Ascending aorta (tissue), 2 donors: ENCODE results near the gene TTC21A. TPM values are rescaled to one million over a fixed set of nuclear protein-coding genes. Genes with fewer than 3 reads are reported as not detected.

Experiments
- DNase-seq, 2 donors: peaks; one replicate each; pipeline ENCODE4 v3.0.0-alpha.2; 2019; ENCODE audit warnings: low spot score in 2 of 2
- H3K27ac ChIP-seq, 2 donors: fragments of 200-600 bp; sonication (generic); one replicate each; pipeline ENCODE4 v1.5.1; 2016 to 2017; ENCODE audit warnings: mild to moderate bottlenecking in 1 of 2
- H3K27me3 ChIP-seq: fragments of 200-600 bp; sonication (generic); one replicate; pipeline ENCODE4 v1.5.1; 2017
- H3K36me3 ChIP-seq, 2 donors: fragments of 200-600 bp; sonication (generic); one replicate each; pipeline ENCODE4 v1.5.1; 2016
- H3K4me1 ChIP-seq, 2 donors: fragments of 200-600 bp; sonication (generic); one replicate each; pipeline ENCODE4 v1.5.1; 2016 to 2017; ENCODE audit warnings: mild to moderate bottlenecking in 1 of 2
- H3K4me3 ChIP-seq, 2 donors: fragments of 200-600 bp; sonication (generic); one replicate each; pipeline ENCODE4 v1.5.1; 2016 to 2017; ENCODE audit warnings: mild to moderate bottlenecking in 1 of 2
- H3K9me3 ChIP-seq, 2 donors: fragments of 200-600 bp; sonication (generic); one replicate each; pipeline ENCODE4 v1.5.1; 2016
- intact Hi-C: fragments of 100-400 bp; cut with DNase I; formaldehyde crosslinking; loops from one replicate; pipeline ENCODE4 v1.15.1; 2023
- total RNA-seq: library from RNA; depleted of rRNA; stranded (reverse); fragments of >200 nt; gene quantifications from one replicate; pipeline ENCODE4 v1.1.0, GENCODE V29; 2016
- TF ChIP-seq, protein P1 (sequence below), 3 experiments: fragments of 200-600 bp in 2 of 3; fragments of 450-650 bp in 1 of 3; sonication (generic) in 2 of 3; IDR thresholded peaks; one replicate each; pipeline ENCODE4 v1.5.1; 2016 to 2019; ENCODE audit warnings: antibody characterized with exemption in 3 of 3, mild to moderate bottlenecking in 1 of 3, moderate library complexity in 1 of 3

The TTC21A gene
- total RNA-seq, 1 donor from 2014 or later = 0.43 TPM

DNA sequence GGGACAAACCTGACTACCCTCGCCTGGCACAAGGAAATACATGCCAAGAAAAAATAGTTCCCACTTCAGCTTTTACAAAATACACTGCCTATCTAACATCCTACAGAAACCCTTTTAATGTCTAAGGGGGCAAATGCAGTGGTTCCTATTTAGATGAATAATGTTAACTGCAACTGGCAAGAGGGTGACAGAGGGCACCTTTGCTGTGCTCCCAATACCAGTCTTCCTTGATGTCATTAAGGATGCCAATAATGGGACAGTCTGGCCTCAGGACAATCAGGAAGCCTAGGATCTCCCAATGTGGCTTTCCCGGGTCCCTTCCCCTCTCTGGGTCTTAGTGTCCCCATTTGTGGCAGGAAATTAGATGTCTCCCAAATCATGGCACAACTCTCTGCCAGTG lies 32.0 kb downstream of the TTC21A start:
- H3K27ac ChIP-seq = peak overlapping the region; percentile 12 to 24
- DNase-seq = no peak
- H3K9me3 ChIP-seq = no peaks in the 10 kb centered on the region
- H3K4me1 ChIP-seq = peaks cover 17 to 29% of the 10 kb centered on the region in 2 donors
- TF ChIP-seq, protein P1, sequence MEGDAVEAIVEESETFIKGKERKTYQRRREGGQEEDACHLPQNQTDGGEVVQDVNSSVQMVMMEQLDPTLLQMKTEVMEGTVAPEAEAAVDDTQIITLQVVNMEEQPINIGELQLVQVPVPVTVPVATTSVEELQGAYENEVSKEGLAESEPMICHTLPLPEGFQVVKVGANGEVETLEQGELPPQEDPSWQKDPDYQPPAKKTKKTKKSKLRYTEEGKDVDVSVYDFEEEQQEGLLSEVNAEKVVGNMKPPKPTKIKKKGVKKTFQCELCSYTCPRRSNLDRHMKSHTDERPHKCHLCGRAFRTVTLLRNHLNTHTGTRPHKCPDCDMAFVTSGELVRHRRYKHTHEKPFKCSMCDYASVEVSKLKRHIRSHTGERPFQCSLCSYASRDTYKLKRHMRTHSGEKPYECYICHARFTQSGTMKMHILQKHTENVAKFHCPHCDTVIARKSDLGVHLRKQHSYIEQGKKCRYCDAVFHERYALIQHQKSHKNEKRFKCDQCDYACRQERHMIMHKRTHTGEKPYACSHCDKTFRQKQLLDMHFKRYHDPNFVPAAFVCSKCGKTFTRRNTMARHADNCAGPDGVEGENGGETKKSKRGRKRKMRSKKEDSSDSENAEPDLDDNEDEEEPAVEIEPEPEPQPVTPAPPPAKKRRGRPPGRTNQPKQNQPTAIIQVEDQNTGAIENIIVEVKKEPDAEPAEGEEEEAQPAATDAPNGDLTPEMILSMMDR (IDR thresholded peaks at IDR 0.05) = no peak
- no peak overlapping the region for H3K4me3 ChIP-seq
- intact Hi-C loops = loop anchor here (10.0 kb wide), 1 partner anchor 45 kb away; no protein-coding TSS in a partner anchor
- no peaks in the 10 kb centered on the region for H3K27me3 ChIP-seq
- peaks cover 40 to 55% of the 10 kb centered on the region in 2 donors for H3K36me3 ChIP-seq

DNA sequence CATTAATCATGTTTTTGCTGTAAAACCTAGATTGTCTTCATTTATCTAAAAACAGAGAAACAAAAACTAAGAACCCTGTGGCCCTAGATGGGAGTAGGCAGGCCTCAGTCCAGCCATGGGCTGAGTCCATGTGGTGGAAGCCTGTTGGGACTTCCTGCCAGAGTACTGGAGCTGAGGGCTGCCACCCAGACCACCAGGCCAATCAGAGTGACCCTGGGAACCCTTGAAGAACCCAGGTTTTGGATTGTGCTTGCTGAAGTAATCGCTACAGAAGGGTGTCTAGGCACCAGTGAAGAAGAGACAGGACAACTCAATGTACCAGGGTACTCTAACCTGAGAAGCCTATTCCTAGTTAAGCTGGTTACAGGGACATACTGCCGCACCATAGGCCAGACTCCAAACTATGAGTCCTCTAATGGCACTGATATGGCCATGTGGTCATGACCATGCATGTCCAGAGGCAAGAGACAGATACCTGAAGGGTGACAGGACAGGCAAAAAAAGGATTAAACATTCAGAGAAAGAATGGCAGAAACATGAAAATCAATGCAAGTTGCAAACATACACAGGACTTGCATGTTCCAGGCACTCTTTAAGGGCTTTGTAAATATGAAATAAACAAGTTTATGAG lies 33.0 kb downstream of the TTC21A start:
- no peaks in the 10 kb centered on the region for H3K9me3 ChIP-seq
- no peaks in the 10 kb centered on the region for H3K27me3 ChIP-seq
- H3K27ac ChIP-seq = peak overlapping the region; percentile 3 to 4
- intact Hi-C loops = no loop called here
- no peak overlapping the region for H3K4me3 ChIP-seq
- TF ChIP-seq, protein P1 (IDR thresholded peaks at IDR 0.05) = no peak
- DNase-seq = no peak
- peaks cover 50 to 62% of the 10 kb centered on the region in 2 donors for H3K36me3 ChIP-seq
- peaks cover 17 to 29% of the 10 kb centered on the region in 2 donors for H3K4me1 ChIP-seq

DNA sequence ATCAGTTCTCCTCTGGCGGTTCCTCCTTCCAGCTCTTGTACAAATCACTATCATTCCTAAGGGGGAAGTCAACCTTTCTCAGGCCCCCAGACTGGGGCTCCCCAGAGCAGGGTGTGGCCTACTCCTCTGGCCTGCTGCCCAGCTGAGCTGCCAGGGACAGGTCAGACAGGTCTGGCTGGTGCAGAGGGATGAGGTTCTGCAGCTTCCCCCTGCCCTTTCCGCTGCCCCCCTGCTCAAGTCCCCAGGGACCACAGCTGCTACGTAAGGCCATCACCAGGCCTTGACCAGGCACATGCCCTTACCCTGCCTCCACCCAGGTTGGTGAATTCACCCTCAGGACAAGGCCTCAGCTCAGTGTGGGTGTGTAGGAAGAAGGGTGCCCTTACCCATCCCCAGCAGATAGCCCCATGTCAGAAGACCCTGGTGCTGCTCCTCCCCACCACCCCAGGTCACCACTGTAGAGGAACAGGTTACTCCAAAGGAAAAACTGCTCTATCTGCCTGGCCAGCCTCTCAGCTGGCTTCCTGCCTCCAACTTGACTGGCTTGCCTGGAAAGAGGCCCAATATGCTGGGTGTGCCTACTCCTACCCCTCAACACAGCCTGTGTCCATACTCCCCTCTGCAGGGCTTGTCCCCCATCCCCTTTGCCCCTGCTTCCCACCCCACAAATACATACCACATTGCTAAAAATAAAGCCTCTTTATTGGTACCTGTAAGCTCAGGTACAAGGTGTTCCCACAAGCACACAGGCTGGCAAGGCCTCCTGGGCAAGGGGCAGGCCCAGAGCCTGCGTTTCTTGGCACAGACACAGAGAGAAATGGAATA lies 33.9 kb downstream of the TTC21A start:
- H3K27ac ChIP-seq = peak overlapping the region; percentile 20 to 32
- H3K4me1 ChIP-seq = peaks cover 23 to 36% of the 10 kb centered on the region in 2 donors
- H3K4me3 ChIP-seq = no peak overlapping the region
- H3K9me3 ChIP-seq = no peaks in the 10 kb centered on the region
- DNase-seq = no peak
- no peaks in the 10 kb centered on the region for H3K27me3 ChIP-seq
- intact Hi-C loops = loop anchor here (1.0 kb wide), 1 partner anchor 33 kb away; no protein-coding TSS in a partner anchor
- TF ChIP-seq, protein P1 (IDR thresholded peaks at IDR 0.05) = no peak
- peaks cover 59 to 71% of the 10 kb centered on the region in 2 donors for H3K36me3 ChIP-seq

DNA sequence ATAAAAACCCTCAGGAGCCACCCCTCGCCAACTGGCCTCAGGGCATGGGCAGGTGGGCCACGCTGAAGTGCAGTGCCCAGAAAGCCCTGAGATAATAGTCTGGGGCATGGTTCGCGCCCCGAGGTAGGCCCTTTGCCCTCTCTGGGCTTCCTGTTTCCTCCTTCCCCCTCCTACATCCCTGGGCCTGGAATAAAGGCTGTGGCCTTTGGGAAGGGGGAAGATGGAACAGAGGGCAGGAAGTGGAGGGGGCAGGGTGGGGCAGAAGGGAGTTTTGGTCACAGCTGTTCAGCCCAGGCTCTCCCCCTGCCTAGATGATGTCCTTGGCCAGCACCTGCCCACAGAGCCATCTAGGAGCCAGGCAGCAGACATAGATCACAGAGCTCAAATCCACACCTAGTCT lies 34.6 kb downstream of the TTC21A start:
- intact Hi-C loops = no loop called here
- Histone ChIP-seq H3K4me3 (no peak overlapping the region), H3K9me3 (no peaks in the 10 kb centered on the region), H3K27ac (peak overlapping the region; percentile 20 to 32), H3K4me1 (peaks cover 28 to 42% of the 10 kb centered on the region in 2 donors), H3K27me3 (no peaks in the 10 kb centered on the region), H3K36me3 (peaks cover 60 to 70% of the 10 kb centered on the region in 2 donors)
- DNase-seq = no peak
- TF ChIP-seq, protein P1 (IDR thresholded peaks at IDR 0.05) = no peak

DNA sequence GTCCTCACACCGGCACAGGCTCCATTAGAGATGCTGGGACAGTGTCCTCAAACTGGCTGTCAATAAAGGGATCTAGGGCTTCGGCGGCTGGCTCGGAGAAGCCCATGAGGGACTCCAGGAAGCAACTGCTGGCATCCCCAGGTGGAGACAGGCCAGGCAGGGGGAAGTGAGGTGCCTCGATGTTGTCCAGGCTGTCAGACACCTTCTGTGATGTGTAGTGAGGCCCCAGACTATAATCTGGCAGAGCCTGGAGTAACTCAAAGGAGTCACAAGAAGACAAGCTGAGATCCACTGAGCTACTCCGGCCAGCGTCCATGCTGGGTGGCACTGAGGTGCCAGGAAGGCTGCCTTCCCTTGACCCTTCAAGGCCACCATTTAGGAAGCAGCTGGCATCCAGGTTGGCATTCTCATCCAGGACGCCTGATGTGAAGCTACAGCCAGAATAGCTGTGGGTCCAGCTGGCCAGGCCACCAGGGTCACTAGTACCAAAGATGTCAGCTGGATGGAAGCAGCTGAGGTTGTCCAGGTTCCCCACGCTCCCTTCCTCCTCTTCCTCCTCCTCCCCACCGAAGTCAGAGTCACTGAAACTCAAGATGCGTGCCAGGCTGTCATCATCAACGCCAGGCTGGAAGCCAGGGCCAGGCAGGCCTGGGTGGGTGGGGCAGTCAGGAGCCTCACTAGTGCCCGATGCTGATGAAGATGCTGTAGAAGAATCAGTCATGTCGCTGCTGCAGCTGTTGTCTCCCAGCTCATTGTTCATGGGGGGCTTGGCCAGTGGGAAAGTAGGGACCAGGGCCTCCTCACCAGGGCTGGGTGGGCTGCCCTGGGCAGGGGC lies 35.8 kb downstream of the TTC21A start:
- no peak overlapping the region for H3K27ac ChIP-seq
- no peaks in the 10 kb centered on the region for H3K9me3 ChIP-seq
- DNase-seq = no peak
- TF ChIP-seq, protein P1 (IDR thresholded peaks at IDR 0.05) = no peak
- H3K4me1 ChIP-seq = peaks cover 36 to 53% of the 10 kb centered on the region in 2 donors
- no peak overlapping the region for H3K4me3 ChIP-seq
- intact Hi-C loops = no loop called here
- H3K36me3 ChIP-seq = peaks cover 56 to 64% of the 10 kb centered on the region in 2 donors
- H3K27me3 ChIP-seq = no peaks in the 10 kb centered on the region
